ENCODE measurements around the gene NDUFAF5. TPM values are rescaled to one million over a fixed set of nuclear protein-coding genes. Genes with fewer than 3 reads are reported as not detected.

NDUFAF5 gene
- total and polyA plus RNA-seq, 2 donors (not counting 3 experiments of a cell fraction or from before 2014, with no cell fraction given), result 9.8 to 26.4 TPM

DNA sequence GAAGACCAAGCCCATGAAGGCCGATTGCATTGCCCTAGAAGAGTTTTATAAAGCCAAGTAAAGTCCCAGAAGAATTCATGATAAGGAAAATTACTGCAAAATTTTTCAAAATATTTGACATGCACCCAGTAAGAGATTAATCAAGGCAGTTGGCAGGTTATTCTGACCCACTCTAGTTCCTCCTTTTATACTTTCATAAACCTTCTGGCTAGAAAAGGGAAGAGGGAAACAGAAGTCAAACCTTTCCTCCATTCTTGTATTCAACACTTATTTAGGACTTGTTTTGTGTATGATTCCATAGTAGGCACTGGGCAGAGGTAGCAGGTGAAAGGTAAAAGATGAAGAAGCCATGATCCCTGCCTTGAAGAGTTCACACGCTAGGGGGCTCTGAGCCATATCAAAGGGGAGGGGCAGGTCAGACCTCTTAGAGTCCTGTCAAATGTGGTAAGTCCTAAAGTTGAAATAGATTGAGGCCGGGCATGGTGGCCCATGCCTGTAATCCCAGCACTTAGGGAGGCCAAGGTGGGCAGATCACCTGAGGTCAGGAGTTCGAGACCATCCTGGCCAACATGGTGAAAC, 85.4 kb downstream of the NDUFAF5 start:
- H2AFZ ChIP-seq (ENCODE audit: low read depth, low read length), result no peak overlapping the region
- H3K27ac ChIP-seq (ENCODE audit: insufficient read depth, low read depth, low read length), result no peak overlapping the region
- ChIA-PET POLR2A (no interaction called here), CTCF (interaction anchor here (1.0 kb wide), 1 partner anchor 12 kb away, joined by 3 read pairs; no protein-coding TSS in a partner anchor)
- no peaks in the 10 kb centered on the region for H3K27me3 ChIP-seq (ENCODE audit: control insufficient read depth in 2 of 2, insufficient read depth in 2 of 2, low read length in 2 of 2)
- no TSS peak for BruUV-seq (replicated peaks)
- H3K9me3 ChIP-seq (replicated peaks; ENCODE audit: control insufficient read depth, insufficient read depth, low read length), result no peaks in the 10 kb centered on the region
- H3K9ac ChIP-seq (replicated peaks; ENCODE audit: extremely low read depth, insufficient read depth, low read length), result no peak overlapping the region
- H3K4me3 ChIP-seq (replicated peaks in 1 of 3; ENCODE audit: insufficient read depth in 1 of 3, low read depth in 1 of 3, low read length in 3 of 3), result no peak overlapping the region
- no peaks in the 10 kb centered on the region for H3K36me3 ChIP-seq (ENCODE audit: control insufficient read depth in 2 of 2, extremely low read depth in 1 of 2, insufficient read depth in 2 of 2, low read length in 2 of 2)
- FAIRE-seq (no peak), DNase-seq (ENCODE audit: low read depth, low spot score) (no peak)
- no peaks in the 10 kb centered on the region for H3K9me1 ChIP-seq (replicated peaks; ENCODE audit: control insufficient read depth, extremely low read depth, insufficient read depth, low read length)
- no peaks in the 10 kb centered on the region for H3K79me2 ChIP-seq (ENCODE audit: control insufficient read depth, insufficient read depth, low read length)
- TF ChIP-seq GATA2 (IDR thresholded peaks at IDR 0.05; ENCODE audit: insufficient read depth, insufficient read length, low read depth, low read length), result no peak
- TF ChIP-seq, protein P1, sequence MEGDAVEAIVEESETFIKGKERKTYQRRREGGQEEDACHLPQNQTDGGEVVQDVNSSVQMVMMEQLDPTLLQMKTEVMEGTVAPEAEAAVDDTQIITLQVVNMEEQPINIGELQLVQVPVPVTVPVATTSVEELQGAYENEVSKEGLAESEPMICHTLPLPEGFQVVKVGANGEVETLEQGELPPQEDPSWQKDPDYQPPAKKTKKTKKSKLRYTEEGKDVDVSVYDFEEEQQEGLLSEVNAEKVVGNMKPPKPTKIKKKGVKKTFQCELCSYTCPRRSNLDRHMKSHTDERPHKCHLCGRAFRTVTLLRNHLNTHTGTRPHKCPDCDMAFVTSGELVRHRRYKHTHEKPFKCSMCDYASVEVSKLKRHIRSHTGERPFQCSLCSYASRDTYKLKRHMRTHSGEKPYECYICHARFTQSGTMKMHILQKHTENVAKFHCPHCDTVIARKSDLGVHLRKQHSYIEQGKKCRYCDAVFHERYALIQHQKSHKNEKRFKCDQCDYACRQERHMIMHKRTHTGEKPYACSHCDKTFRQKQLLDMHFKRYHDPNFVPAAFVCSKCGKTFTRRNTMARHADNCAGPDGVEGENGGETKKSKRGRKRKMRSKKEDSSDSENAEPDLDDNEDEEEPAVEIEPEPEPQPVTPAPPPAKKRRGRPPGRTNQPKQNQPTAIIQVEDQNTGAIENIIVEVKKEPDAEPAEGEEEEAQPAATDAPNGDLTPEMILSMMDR (IDR thresholded peaks at IDR 0.05; ENCODE audit: extremely low read depth in 1 of 2, insufficient read depth in 1 of 2, low read depth in 1 of 2, low read length in 2 of 2), result no peak
- TF ChIP-seq EZH2 (IDR thresholded peaks at IDR 0.05; ENCODE audit: borderline replicate concordance, low read depth, low read length, severe bottlenecking), result no peak
- TF ChIP-seq MYC (IDR thresholded peaks at IDR 0.05; ENCODE audit: low read depth, low read length), result no peak
- TF ChIP-seq POLR2A (IDR thresholded peaks at IDR 0.05; ENCODE audit: low read depth, low read length), result no peak
- TF ChIP-seq JUN (IDR thresholded peaks at IDR 0.05; ENCODE audit: borderline replicate concordance, insufficient read depth, insufficient read length, low read depth), result no peak
- TF ChIP-seq, protein P2, sequence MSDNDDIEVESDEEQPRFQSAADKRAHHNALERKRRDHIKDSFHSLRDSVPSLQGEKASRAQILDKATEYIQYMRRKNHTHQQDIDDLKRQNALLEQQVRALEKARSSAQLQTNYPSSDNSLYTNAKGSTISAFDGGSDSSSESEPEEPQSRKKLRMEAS (IDR thresholded peaks at IDR 0.05; ENCODE audit: insufficient read depth, insufficient read length), result no peak
- TF ChIP-seq POLR2AphosphoS5 (IDR thresholded peaks at IDR 0.05; ENCODE audit: insufficient read depth, low read depth, low read length), result no peak
- TF ChIP-seq FOS (IDR thresholded peaks at IDR 0.05; ENCODE audit: borderline replicate concordance, insufficient read depth, low read length), result no peak
- H3K4me1 ChIP-seq (ENCODE audit: control insufficient read depth, extremely low read depth, insufficient read depth, low read length), result no peaks in the 10 kb centered on the region
- H3K4me2 ChIP-seq (ENCODE audit: insufficient read depth, low read length), result no peak overlapping the region
- intact Hi-C loops (cut with micrococcal nuclease) (no loop called here), dilution Hi-C loops (cut with MboI; ENCODE audit: extremely low pct_ligation_motif_present, low sequenced_read_pairs) (no loop called here)
- H4K20me1 ChIP-seq (replicated peaks; ENCODE audit: control insufficient read depth, extremely low read depth, insufficient read depth, low read length), result no peaks in the 10 kb centered on the region

Other genes with a start within 250 kb of the NDUFAF5 start
- 7.5 and 8.9 TPM in 2 replicates for gene TASP1, start 146.1 kb upstream of the NDUFAF5 start, total RNA-seq
- gene TASP1, start 146.1 kb upstream of the NDUFAF5 start, polyA plus RNA-seq, result 2.2 and 3.5 TPM in 2 replicates
- 15.2 and 15.5 TPM in 2 replicates for gene ESF1, start 109 bp upstream of the NDUFAF5 start, total RNA-seq
- 0.24 and 0.72 TPM in 2 replicates for gene ESF1, start 109 bp upstream of the NDUFAF5 start, polyA plus RNA-seq
- not detected in 2 replicates for gene SEL1L2, start 205.6 kb downstream of the NDUFAF5 start, total RNA-seq
- not detected in 2 replicates for gene SEL1L2, start 205.6 kb downstream of the NDUFAF5 start, polyA plus RNA-seq
- gene MACROD2, start 210.5 kb downstream of the NDUFAF5 start, total RNA-seq, result 0.73 and 0.97 TPM in 2 replicates
- 0.11 and 0.46 TPM in 2 replicates for gene MACROD2, start 210.5 kb downstream of the NDUFAF5 start, polyA plus RNA-seq